ENCODE data around the gene NEIL1. TPM values are rescaled to one million over a fixed set of nuclear protein-coding genes. Genes with fewer than 3 reads are reported as not detected.
"Not testable (repeated sequence)": the region's sequence is repeated elsewhere in the genome, so short reads cannot be mapped to it uniquely, and the experiment has no call there.

The NEIL1 gene, protein sequence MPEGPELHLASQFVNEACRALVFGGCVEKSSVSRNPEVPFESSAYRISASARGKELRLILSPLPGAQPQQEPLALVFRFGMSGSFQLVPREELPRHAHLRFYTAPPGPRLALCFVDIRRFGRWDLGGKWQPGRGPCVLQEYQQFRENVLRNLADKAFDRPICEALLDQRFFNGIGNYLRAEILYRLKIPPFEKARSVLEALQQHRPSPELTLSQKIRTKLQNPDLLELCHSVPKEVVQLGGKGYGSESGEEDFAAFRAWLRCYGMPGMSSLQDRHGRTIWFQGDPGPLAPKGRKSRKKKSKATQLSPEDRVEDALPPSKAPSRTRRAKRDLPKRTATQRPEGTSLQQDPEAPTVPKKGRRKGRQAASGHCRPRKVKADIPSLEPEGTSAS
- total RNA-seq (2014; rRNA removed; shearing (Covaris generic); ENCODE audit: low replicate concordance): not detected in 2 replicates

DNA sequence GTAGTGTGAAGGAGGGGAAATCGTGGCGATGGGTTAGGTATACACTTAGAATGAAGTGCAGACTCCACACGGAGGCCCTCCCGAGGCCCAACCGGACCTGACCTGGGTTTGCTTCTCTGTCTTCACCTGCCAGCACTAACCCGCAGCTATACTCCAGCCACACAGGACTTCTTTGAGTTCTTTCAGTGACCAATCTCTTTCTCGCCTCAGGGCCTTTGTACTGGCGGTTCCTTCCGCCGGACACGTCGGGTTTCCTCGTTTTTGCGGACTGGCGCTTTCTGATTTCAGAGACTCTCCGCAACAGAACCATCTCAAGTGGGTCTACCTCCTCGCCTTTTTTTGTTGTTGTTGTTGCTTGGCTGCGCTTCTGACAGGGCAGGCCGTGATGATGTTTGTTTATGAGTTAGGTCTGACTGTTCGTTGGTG lies at the start of gene NEIL1:
TSS of gene NEIL1 (plus strand) at position 244 of the 426 bp plus-strand sequence. CDS start 1,867 bp downstream, outside the sequence.
- no peaks in the 10 kb centered on the region; the same call in 1 of the 2 replicates for H3K9me3 ChIP-seq
- no peaks in the 10 kb centered on the region for H3K36me3 ChIP-seq
- no peak for DNase-seq
- H3K4me3 ChIP-seq: peak within 1 kb of the TSS; percentile 24
- H3K27me3 ChIP-seq: peaks cover 34% of the 10 kb centered on the region

DNA sequence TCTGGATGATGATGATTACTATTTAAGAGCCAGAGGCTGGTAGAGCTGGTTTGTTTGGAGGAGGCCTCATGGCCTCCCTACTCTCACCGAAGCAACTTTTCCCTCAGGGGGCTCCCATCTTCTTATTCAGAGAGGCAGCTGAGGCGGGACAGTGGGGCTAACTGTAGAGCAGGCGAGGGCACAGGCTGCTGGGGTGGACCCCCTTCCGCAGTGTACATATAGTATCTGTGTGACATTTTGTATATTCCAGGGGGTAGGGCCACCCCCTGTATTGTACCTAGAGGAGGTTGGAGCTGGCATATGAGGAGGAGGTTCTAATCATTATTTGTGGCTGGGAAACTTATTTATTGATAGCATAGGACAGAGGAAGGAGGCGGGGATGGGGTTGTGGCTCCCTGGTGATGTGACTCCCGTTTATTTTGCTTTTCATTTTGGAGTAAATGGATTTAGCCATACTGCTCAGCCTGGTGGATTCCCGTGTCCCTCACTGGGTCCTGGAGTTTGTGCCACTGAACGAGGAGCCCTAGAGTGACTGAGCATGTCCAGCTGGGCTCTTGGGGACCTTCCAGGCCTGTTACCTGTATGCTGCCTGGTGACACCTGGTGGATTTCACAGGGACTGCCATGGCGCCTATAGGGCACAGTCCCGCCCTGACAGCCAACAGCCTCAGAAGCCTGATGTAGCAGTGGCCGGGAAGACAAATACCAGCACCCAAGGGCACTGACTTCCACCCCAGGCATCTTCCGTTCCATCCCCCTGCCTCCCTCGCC lies 48.1 kb upstream of the NEIL1 start:
- not testable (repeated sequence) for H3K9me3 ChIP-seq, H3K4me3 ChIP-seq, H3K27me3 ChIP-seq, H3K36me3 ChIP-seq, DNase-seq

DNA sequence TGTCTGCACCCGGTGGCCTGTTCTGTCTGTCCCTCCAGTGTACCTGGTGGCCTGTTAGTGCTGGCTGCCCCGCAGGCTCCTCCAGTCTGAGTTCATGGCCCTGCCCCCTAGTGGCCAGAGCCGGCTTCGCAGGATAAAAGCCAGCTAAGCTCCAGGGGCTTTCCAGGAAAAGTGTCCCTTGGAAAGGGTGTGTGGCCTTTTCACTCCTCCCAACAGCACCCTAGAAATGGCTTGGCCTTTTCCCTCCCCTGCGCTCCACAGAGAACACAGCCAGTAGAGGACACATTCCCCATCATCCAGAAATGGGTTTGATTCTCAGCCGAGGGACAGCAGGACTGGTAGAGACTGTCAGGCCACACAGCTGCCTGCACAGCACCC lies 47.5 kb upstream of the NEIL1 start:
- peaks cover 11% of the 10 kb centered on the region for H3K27me3 ChIP-seq
- peak; percentile 24 for DNase-seq
- not testable (repeated sequence) for H3K9me3 ChIP-seq, H3K36me3 ChIP-seq, H3K4me3 ChIP-seq

DNA sequence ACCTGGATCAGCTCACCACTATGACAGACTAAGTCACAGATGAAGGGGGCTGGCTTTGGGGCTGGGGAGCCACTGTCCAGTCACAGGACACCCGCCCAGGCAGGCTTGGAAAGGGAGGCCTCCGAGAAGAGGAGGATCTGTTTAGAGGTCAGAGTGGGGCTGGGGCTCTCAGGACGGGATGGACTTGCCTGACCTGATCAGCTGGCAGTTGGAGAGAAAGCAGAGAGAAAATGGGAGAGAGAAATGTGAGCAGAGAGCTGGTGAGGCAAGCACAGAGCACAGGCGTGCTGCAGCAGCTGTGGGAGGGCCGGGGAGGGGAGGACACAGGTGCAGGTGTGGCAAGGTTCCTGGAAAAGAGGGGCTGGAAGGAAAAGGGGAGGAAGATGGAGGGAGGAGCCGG lies 46.8 kb upstream of the NEIL1 start:
- H3K9me3 ChIP-seq, DNase-seq, H3K36me3 ChIP-seq, H3K4me3 ChIP-seq: not testable (repeated sequence)
- H3K27me3 ChIP-seq: peaks cover 16% of the 10 kb centered on the region

DNA sequence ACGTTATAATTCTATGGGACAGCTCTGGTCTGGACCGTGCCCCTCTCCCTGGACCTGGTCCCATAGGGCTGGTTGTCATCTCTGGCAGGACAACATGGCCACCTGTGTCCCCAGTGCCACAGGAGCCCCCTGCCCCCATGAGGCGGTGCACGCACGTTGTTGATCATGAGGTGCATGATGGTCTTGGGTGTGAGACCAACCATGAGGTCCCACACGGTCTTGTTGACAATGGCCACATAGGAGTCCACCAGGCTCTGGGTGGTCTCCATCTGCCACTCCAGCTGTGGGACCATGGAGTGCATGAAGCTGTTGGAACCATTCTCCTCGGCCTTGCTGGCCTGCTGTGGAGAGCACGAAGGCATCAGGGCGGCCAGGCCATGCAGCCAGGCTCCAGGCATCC lies 44.5 kb upstream of the NEIL1 start:
- no peaks in the 10 kb centered on the region for H3K9me3 ChIP-seq
- peaks cover 25% of the 10 kb centered on the region for H3K27me3 ChIP-seq
- no peak for DNase-seq
- H3K36me3 ChIP-seq: no peaks in the 10 kb centered on the region
- H3K4me3 ChIP-seq: no peak overlapping the region

DNA sequence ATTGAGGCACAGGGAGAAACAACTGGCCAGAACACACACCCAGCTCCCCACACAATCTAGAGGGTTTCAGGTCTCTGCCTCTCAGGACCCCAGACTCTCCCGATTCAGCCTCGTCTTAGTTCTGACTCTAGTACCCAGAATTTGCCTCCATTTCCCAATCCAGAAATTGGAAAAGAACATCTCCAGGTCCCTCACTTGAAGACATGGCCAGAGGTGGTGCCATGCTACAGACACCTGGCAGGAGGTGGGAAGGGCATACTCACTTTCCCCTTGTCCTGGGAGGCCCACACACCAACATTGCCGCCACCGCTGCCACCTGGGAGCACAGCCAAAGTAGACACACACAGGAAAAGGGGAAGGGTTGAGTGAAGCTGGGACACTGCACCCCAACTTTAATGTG lies 44.1 kb upstream of the NEIL1 start:
- peaks cover 26% of the 10 kb centered on the region for H3K27me3 ChIP-seq
- not testable (repeated sequence) for H3K36me3 ChIP-seq, H3K9me3 ChIP-seq, H3K4me3 ChIP-seq, DNase-seq

DNA sequence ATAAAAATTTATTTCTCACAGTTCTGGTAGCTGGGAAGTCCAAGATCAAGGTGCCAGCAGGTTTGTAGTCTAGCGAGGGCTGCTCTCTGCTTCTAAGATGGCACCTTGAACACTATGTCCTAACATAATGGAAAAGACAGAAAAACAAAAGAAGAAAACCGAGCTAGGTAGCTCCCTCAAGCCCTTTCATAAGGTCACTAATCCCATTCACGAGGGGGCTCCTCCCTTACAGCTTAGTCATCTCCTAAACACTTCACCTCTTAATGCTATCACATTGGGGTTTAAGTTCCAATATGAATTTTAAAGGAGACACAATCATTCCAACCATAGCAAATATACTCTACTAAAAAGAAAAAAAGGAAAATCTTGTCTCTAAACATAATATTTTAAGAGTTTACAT lies 40.7 kb upstream of the NEIL1 start:
- Histone ChIP-seq H3K4me3 (no peak overlapping the region), H3K27me3 (peaks cover 42% of the 10 kb centered on the region), H3K9me3 (0 out of 2 replicates have a peak, but pooled peaks cover 1% of the 10 kb centered on the region)

DNA sequence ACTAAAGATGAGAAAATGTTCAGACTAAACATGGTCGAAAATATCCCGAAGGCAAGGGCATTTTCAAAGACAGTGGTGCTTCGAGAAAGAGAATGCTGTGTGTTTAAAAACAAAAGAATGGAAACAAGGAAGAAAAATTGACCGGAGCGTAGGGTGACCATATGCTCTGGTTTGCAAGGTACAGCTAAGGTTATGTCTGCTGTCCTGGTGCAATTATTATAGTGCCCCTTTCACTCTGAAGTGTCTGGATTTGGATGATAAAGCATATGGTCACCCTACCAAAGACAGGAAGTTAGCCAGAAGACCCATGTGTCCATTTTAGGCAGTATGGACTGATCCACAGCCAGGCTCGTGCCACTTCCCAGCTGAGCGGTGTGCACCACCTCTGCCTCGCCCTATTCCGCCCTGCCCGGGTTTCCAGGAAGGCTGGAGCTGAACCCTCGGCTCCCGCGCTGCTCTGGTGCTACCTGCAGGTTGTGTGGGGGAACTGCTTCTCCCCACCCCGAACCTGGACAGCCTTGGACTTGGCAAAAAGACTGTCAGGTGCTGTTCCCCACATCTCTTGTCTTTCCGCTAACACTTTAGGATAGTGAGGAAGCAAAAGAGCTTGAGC lies 39.0 kb upstream of the NEIL1 start:
- H3K27me3 ChIP-seq: peaks cover 42% of the 10 kb centered on the region
- no peak overlapping the region for H3K4me3 ChIP-seq
- H3K36me3 ChIP-seq: no peaks in the 10 kb centered on the region
- DNase-seq: peak; percentile 37
- H3K9me3 ChIP-seq: peaks cover 7% of the 10 kb centered on the region; the same call in 1 of the 2 replicates

More for the DNA sequence above, 40.7 kb upstream of the NEIL1 start:
- no peaks in the 10 kb centered on the region for H3K36me3 ChIP-seq
- no peak for DNase-seq

DNA sequence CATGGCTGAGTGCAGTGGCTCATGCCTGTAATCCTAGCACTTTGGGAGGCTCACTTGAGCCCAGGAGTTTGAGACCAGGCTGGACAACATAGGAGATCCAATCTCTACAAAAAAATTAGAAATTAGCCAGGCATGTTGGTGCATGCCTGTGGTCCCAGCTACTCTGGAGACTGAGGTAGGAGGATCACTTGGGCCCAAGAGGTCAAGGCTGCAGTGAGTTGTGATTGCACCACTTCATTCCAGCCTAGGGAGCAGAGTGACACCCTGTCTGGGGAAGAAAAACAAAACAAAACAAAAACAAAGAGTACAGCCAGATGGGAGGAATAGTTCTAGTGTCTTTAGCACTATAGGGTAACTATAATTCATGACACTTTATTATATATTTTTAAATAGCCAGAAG lies 37.1 kb upstream of the NEIL1 start:
- Histone ChIP-seq H3K9me3 (peaks cover 7% of the 10 kb centered on the region; the same call in 1 of the 2 replicates), H3K27me3 (peaks cover 31% of the 10 kb centered on the region), H3K4me3 (no peak overlapping the region), H3K36me3 (no peaks in the 10 kb centered on the region)
- no peak for DNase-seq

DNA sequence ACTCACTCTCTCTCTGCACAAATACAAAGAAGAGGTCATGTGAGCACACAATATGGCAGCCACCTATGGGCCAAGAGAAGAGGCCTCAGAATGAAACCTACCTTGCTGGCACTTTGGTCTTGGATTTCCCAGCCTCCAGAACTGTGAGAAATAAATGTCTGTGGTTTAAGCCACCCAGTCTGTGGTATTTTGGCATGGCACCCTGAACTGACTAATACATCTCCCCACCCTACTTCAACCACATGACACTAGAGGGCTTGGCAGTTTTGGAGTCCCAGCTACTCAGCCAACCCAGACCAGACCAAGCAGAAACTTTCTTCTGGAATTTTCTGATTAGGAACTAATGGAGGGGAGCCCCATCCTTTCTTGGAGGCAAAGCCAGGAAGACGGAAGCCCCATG lies 34.3 kb upstream of the NEIL1 start:
- DNase-seq: peak; percentile 56
- not testable (repeated sequence) for H3K4me3 ChIP-seq
- H3K27me3 ChIP-seq: peaks cover 17% of the 10 kb centered on the region

DNA sequence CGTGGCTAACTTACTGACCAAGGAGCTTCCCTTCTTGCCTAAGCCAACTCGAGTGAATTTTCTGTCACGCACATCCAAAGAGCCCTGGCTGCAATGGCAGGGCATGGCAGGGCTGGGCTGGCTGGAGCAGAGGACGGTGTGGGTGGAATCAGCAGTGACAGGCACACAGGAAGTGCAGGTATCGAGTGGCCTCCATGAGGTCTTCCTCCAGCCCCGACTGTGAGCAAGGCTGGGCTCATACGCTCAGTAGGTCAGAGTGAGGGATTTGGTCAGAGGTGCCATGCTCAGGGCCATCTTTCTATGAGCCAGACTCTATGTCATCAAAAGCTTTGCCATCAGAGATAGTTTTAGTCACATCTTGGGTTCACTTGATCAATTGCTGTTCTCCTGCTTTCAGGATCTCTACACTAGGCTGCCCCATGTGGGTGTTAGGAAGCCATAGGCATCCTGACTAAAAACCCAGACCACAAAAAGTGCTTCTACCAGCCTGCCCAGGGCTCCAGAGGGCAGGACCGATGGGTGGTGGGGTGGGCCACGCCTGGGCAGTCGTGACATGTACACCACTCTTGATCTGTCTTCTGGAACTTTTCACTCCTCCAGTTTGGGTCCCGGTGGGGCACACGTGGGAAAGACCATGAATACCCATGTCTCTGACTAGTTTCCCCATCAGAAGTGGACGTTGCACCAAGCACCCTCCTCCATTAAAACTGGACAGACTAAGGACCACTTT lies 33.6 kb upstream of the NEIL1 start:
- H3K27me3 ChIP-seq: peaks cover 11% of the 10 kb centered on the region
- H3K9me3 ChIP-seq: peaks cover 7% of the 10 kb centered on the region; the same call in 1 of the 2 replicates
- no peak overlapping the region for H3K4me3 ChIP-seq
- no peaks in the 10 kb centered on the region for H3K36me3 ChIP-seq
- no peak for DNase-seq

More for the DNA sequence above, 34.3 kb upstream of the NEIL1 start:
- not testable (repeated sequence) for H3K9me3 ChIP-seq, H3K36me3 ChIP-seq

DNA sequence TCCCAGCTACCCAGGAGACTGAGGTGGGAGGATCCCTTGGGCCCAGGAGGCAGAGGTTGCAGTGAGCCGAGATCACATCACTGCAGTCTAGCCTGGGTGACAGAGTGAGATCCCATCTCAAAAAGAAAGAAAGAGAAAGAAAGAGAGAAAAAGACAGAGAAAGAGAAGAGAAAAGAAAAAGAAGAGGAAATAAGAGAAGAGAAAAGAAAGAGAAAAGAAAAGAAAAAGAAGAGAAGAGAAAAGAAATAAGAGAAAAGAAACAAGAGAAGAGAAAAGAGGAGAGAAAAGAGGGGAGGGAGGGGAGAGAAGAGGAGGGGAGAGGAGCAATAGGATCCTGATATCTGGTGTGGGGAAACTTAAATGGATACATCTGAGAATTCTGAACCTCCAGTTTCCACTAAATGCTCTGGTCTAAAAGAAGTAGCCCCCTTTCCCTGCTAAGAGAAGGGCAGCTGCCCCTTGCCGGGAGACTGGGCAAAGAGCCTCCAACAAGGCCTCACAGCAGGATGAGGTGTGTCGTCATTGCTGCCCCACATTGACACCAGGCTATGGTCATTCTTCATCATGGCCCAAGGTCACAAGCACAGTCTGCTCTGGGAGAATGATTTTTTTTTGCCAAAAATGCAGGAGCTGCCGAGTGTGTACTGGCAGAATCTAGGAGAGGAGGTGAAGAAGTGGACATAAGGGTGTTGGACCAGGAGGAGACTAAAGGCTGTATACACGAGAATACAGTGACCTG lies 32.1 kb upstream of the NEIL1 start:
- Histone ChIP-seq H3K9me3 (peaks cover 7% of the 10 kb centered on the region; the same call in 1 of the 2 replicates), H3K4me3 (no peak overlapping the region), H3K36me3 (no peaks in the 10 kb centered on the region), H3K27me3 (peaks cover 4% of the 10 kb centered on the region; the same call in 1 of the 2 replicates)
- DNase-seq: no peak

DNA sequence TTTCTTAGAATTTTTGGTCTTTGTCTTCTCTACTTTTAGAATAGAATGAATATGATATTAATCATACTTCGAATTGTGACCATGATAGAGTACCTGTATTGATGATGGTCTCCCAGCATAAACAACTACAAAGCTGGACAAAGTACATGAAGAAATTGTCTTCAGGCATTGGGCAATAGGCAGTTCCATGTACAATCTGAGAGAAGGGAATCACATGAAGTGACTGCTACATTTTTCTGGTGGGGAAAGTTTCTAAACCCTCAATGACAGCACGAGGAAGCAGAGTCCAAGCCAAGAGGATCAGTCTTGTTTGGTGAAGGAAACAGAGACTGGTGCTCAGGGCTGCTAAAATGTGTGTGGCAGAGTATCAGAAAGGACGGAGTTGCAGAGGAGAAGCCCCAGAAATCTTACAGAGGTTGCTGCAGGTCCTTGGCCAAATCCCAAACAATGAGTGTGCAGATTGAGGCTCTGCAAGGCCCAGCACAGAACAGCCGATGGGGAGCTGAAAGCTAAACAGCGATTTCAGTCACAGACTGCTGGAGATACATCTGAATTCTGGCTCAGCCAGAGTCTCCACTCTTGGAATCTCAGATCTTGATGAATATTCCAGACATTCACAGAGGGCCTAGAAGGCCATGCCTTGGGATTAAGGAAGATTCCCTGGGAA lies 27.5 kb upstream of the NEIL1 start:
- not testable (repeated sequence) for H3K4me3 ChIP-seq, H3K9me3 ChIP-seq, H3K36me3 ChIP-seq, H3K27me3 ChIP-seq, DNase-seq

DNA sequence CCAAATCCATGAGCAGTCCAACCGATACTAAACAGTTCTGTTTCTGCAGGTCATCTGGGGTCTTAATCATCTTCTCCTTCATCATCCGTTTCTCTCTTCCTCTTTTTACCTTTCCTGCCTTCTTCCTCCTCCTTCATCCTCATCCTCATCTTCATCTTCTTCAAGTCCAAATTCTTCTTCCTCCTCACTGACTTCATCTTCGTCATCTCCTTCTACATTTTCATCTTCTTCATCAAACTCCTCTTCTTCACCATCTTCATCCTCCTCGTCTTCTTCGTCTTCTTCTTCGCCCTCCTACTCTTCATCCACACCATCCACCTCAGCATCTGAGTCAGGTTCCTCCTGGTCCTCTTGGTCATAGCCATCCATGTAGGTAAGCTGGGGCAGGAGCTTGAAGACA lies 25.1 kb upstream of the NEIL1 start:
- H3K36me3 ChIP-seq: no peaks in the 10 kb centered on the region
- no peaks in the 10 kb centered on the region for H3K9me3 ChIP-seq
- no peak overlapping the region for H3K4me3 ChIP-seq
- no peaks in the 10 kb centered on the region for H3K27me3 ChIP-seq
- DNase-seq: no peak

DNA sequence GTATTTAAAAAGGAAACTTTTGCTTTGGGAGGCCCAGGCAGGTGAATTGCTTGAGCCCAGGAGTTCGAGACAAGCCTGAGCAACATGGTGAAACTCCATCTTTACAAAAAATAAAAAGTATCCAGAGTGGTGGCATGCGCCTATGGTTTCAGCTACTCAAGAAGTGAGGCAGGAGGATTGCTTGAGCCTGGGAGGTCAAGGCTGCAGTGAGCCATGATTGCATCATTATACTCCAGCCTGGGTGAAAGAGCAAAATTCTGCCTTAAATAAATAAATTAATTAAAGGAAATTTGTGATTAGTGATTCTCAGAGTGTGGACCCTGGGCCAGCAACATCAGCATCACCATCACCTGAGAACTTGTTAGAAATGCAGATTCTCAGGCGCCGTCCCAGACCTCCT lies 20.9 kb upstream of the NEIL1 start:
- H3K27me3 ChIP-seq: no peaks in the 10 kb centered on the region
- H3K36me3 ChIP-seq: no peaks in the 10 kb centered on the region
- DNase-seq: no peak
- H3K9me3 ChIP-seq: no peaks in the 10 kb centered on the region
- no peak overlapping the region for H3K4me3 ChIP-seq

Data from MG63 (cell line).